Aortic smooth muscle cell (primary cell): ENCODE results near the gene GORASP1. TPM values are rescaled to one million over a fixed set of nuclear protein-coding genes. Genes with fewer than 3 reads are reported as not detected.

Source experiments
- total RNA-seq: library from RNA; depleted of rRNA; stranded (reverse); fragments of >200 nt; gene quantifications from 2 replicates; pipeline ENCODE4 v1.2.3, GENCODE V29; 2014

The GORASP1 gene
- total RNA-seq: 32.5 and 36.4 TPM in 2 replicates

DNA sequence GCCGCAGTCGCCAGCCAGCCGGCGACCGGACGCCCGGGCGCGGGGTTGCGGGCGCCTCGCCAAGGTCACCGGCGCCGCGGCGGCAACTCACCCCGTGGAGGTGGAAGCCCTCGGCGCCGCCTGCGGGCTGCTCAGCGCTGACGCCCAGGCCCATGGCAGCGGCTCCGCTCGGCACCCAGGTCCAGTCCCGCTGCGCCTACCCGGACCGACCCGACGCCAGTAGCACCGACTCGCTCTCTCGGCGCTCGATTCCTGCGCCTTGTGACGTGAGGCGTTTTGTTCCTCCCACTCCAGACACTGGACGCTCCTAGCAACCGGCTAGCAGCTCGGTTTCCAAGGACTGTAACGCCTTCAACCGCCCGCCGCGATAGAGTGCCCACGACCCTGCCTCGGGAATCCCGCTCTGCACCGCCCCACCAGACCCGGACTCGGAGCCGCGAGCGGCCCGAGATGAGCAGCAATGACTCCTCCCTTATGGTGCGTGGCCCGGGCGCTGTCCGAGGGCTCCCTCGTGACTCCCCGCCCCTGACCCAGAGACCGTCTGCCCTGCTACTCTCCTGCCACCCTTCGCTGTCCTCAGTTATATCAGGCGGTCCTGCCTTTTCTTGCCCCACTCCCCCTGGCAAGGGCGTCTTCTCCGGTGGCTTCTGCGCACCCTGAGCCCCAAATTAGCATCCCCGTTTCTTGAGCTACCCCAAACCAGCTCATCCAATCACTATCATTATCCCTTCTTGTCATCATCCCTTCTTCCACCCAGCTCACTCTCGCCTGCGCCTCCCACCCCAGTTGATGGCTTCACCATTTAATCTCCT is at the start of gene GORASP1, which contains the start of gene TTC21A:
TSS of gene GORASP1 (minus strand) at position 240 of the 812 bp plus-strand sequence. CDS start at position 154, 86 bp downstream.
TSS of gene TTC21A (plus strand) at position 293 of the 812 bp plus-strand sequence. CDS start at position 451, 158 bp downstream.

DNA sequence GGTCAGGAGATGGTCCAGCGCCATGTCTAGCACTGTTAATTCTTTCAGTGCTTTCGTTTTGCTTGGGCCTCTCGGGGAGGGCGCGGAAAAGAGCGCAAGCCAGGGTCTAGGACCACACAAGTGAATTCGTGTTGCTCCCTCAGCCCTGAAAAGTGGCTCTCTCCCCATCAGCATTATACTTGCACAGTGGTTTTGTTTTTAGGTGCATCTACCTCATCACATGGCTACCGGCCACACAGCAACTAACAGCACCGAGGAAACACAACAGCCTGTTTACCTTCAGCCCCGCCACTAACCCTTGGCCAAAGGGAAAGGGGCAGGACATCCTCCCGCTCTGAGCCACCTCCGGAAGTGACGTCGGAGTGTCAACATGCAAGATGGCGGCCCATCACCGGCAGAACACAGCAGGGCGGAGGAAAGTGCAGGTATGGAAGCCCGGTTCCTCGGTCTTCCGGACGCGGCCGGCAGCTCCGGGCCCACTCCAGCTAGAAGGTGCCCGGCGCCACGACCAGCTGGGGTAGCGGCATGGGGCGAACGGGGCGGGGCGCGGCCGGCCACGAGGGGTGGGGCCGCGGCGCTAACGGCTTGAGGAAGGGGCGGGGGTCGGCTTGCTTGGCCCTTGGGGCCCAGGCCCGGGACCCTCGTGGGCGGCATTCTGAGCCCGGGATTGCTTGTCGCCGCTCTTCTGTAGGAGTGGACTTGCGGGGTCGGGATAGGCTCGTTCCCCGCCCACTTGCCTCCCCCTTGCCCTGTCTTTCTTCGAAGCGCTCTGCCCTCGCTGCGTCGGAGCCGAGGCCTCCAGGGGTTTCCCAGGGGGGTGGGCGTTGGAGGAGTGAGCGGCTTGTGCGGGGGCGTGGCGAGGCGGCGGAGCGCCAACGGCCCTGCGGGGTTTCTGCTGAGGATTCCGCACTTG is 55.5 kb downstream of the GORASP1 start, which contains the start of the genes SCN11A and WDR48:
TSS of gene SCN11A (minus strand) at position 296 of the 913 bp plus-strand sequence. CDS start 101,582 bp downstream, outside the sequence.
TSS of gene WDR48 (plus strand) at position 368 of the 913 bp plus-strand sequence. CDS start at position 378, 10 bp downstream.

Other genes starting within 250 kb of the GORASP1 start
- gene SCN11A, start 55.7 kb downstream of the GORASP1 start, total RNA-seq: 0.06 and 0.13 TPM in 2 replicates
- 40.2 and 44.3 TPM in 2 replicates for gene WDR48, start 55.6 kb downstream of the GORASP1 start, total RNA-seq
- 2.2 and 3.0 TPM in 2 replicates for gene TTC21A, start 53 bp upstream of the GORASP1 start, total RNA-seq
- gene CSRNP1, start 46.0 kb upstream of the GORASP1 start, total RNA-seq: 10.8 and 14.2 TPM in 2 replicates
- gene XIRP1, start 85.0 kb upstream of the GORASP1 start, total RNA-seq: not detected in 2 replicates
- under 0.01 TPM in 2 replicates for gene CX3CR1, start 172.4 kb upstream of the GORASP1 start, total RNA-seq
- gene CCR8, start 222.1 kb upstream of the GORASP1 start, total RNA-seq: not detected in 2 replicates